Left lung (tissue), 10 donors: ENCODE data around the gene MMP20. TPM values are rescaled to one million over a fixed set of nuclear protein-coding genes. Genes with fewer than 3 reads are reported as not detected.
A peak's percentile ranks its signal among the peaks of the same experiment; 100 is the strongest.

Experiments used
- ATAC-seq: fragments of 200-7000 bp; cut with Tn5 transposase; one replicate; pipeline ENCODE4 v1.9.1; 2020; ENCODE audit warnings: moderate library complexity
- DNase-seq, 4 donors: peaks; one replicate each; pipeline ENCODE4 v3.0.0-alpha.2; 2013 to 2020
- H3K27ac ChIP-seq, 2 donors: fragments of 200-600 bp; sonication (generic) in 1 of 2; one replicate each; pipeline versions ENCODE4 v1.5.0 to v1.8.0; 2020 to 2021
- H3K27me3 ChIP-seq, 2 donors: fragments of 200-600 bp; sonication (generic) in 1 of 2; one replicate each; pipeline versions ENCODE4 v1.5.0 to v1.8.0; 2020 to 2021
- H3K36me3 ChIP-seq, 2 donors: fragments of 200-600 bp; sonication (generic) in 1 of 2; one replicate each; pipeline versions ENCODE4 v1.5.0 to v1.8.0; 2020 to 2021
- H3K4me1 ChIP-seq, 2 donors: fragments of 200-600 bp; one replicate each; pipeline ENCODE4 v1.8.0; 2021
- H3K4me3 ChIP-seq, 2 donors: fragments of 200-600 bp; sonication (generic) in 1 of 2; one replicate each; pipeline versions ENCODE4 v1.5.0 to v1.8.0; 2020 to 2021; ENCODE audit warnings: mild to moderate bottlenecking in 1 of 2
- H3K9me3 ChIP-seq, 2 donors: fragments of 200-600 bp; sonication (generic) in 1 of 2; one replicate each; pipeline versions ENCODE4 v1.5.0 to v1.8.0; 2020 to 2021
- CTCF ChIP-seq, 2 donors: fragments of 200-600 bp; sonication (generic) in 1 of 2; IDR thresholded peaks; one replicate each; pipeline versions ENCODE4 v1.5.0 to v1.8.0; 2021; ENCODE audit warnings: antibody characterized with exemption in 2 of 2
- intact Hi-C, 2 donors: fragments of 100-400 bp; cut with DNase I; formaldehyde crosslinking; loops; one replicate each; pipeline versions ENCODE4 v1.11.2 to v1.14.2; 2022
- polyA plus RNA-seq, 6 donors: library from polyadenylated mRNA; unstranded; fragments of 120-200 nt; gene quantifications; one replicate each; pipeline ENCODE4 v1.2.1, GENCODE V29; 2013; ENCODE audit not compliant: insufficient read length in 6 of 6
- total RNA-seq, 2 donors: library from RNA; stranded (reverse); fragmentation: NEBNext Ultra II Directional; extraction: Animal tissue kit (Norgen Biotek cat#: 25700); gene quantifications; one replicate each; pipeline ENCODE4 v1.2.1, GENCODE V29; 2021
- donor health status: DM: no; HTN: yes; CAD: no.
- donor health status: DM: no; HTN: no; CAD: no.

MMP20 gene
- total and polyA plus RNA-seq, 8 donors = not detected

DNA sequence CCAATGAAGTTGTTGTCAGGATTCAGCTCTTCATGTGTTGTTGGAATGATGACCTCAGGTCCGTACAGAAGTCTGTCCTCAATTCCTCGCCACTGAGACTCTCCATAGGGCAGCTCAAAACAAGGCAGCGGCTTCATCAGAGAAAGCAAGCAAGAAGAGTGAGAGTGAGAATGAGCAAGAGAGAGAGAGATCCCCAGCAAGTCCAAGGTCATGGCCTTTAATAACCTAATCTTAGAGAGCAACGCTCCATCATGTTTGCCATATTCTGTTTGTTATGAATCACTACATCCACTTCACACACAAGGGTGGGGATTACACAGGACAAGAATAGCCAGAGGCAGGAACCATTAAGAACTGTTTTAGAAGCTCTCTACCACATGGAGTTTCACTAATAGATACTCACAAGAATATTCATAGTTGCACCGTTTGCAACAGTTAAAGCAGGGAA is 71.3 kb downstream of the MMP20 start:
- Histone ChIP-seq H3K27ac (peak overlapping the region in 1 of 2 donors; percentile 65), H3K4me1 (no peaks in the 10 kb centered on the region), H3K27me3 (no peaks in the 10 kb centered on the region), H3K36me3 (no peaks in the 10 kb centered on the region), H3K9me3 (no peaks in the 10 kb centered on the region), H3K4me3 (no peak overlapping the region)
- ATAC-seq (peak; percentile 76), DNase-seq (no peak)
- intact Hi-C loops = no loop called here
- no peak for TF ChIP-seq CTCF (IDR thresholded peaks at IDR 0.05)

DNA sequence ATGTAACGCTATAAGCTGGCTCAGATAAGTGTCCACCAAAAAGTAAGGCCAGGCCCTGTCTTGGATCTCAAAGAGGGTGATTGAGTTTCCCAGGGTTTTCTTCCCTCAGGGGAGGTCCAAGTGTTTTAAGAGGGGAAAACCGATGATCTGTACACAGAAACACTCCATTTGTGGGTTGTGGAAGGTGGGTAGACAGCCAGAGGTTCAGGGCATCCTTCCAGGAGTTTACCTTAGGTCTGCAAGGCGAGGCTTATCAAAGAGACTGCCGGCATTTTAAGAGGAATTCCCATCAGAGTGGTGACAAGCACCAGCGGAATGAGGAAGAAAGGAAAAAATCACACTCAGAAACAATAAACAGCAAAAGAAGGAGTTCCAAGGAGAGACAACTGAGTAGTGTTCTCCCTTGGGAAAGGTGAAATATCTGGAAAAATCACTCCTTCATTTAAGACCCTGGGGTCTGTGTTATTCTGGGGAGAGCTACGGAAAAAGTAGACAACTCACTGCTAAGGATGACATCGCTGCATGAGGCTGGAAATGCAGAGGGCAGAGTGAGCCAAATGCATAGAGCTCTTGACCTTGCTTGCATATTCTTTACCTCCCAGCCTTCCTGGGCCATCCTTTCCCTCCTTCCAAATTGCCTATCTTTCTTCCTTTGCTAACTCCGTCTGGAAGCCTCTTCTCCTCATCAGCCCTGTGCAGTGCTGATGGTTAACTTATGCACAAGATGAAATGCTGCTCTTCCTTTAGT is 72.5 kb downstream of the MMP20 start:
- peak in 2 of 4 donors; percentile 37 to 56 for DNase-seq
- peak overlapping the region; percentile 8 to 65 for H3K27ac ChIP-seq
- TF ChIP-seq CTCF (IDR thresholded peaks at IDR 0.05) = no peak
- H3K27me3 ChIP-seq = no peaks in the 10 kb centered on the region
- intact Hi-C loops = no loop called here
- H3K4me1 ChIP-seq = no peaks in the 10 kb centered on the region
- no peaks in the 10 kb centered on the region for H3K9me3 ChIP-seq
- peak; percentile 79 for ATAC-seq
- no peak overlapping the region for H3K4me3 ChIP-seq
- no peaks in the 10 kb centered on the region for H3K36me3 ChIP-seq

- ATAC-seq = peak; percentile 37
- DNase-seq = no peak
- H3K27ac ChIP-seq = peak overlapping the region; percentile 8 to 50
- TF ChIP-seq CTCF (IDR thresholded peaks at IDR 0.05) = no peak
- no peaks in the 10 kb centered on the region for H3K36me3 ChIP-seq
- H3K27me3 ChIP-seq = no peaks in the 10 kb centered on the region
- H3K4me1 ChIP-seq = no peaks in the 10 kb centered on the region
- H3K9me3 ChIP-seq = no peaks in the 10 kb centered on the region
- no peak overlapping the region for H3K4me3 ChIP-seq
- intact Hi-C loops = no loop called here
Observed at GRCh38 chr11:102552020-102552419, 73.1 kb downstream of the MMP20 start.

- ATAC-seq (no peak), DNase-seq (no peak)
- H3K36me3 ChIP-seq = no peaks in the 10 kb centered on the region
- no peak overlapping the region for H3K27ac ChIP-seq
- H3K4me3 ChIP-seq = no peak overlapping the region
- intact Hi-C loops = no loop called here
- no peaks in the 10 kb centered on the region for H3K27me3 ChIP-seq
- H3K4me1 ChIP-seq = no peaks in the 10 kb centered on the region
- TF ChIP-seq CTCF (IDR thresholded peaks at IDR 0.05) = no peak
- H3K9me3 ChIP-seq = no peaks in the 10 kb centered on the region
Observed at GRCh38 chr11:102551169-102551781, 73.9 kb downstream of the MMP20 start.

GRCh38 chr11:102546923-102547471 is 78.1 kb downstream of the MMP20 start:
- no peak overlapping the region for H3K27ac ChIP-seq
- ATAC-seq (peak; percentile 35), DNase-seq (no peak)
- H3K4me1 ChIP-seq = no peaks in the 10 kb centered on the region
- no peak overlapping the region for H3K4me3 ChIP-seq
- TF ChIP-seq CTCF (IDR thresholded peaks at IDR 0.05) = no peak
- H3K36me3 ChIP-seq = no peaks in the 10 kb centered on the region
- H3K9me3 ChIP-seq = no peaks in the 10 kb centered on the region
- H3K27me3 ChIP-seq = no peaks in the 10 kb centered on the region
- intact Hi-C loops = no loop called here
